ENCODE results near the gene OAS2.

OAS2 gene

GRCh38 chr12:113041560-113041959, 63.2 kb downstream of the OAS2 start:
- Histone ChIP-seq H4K20me1 (ENCODE audit: low read depth, low read length) (no peaks in the 10 kb centered on the region), H3K4me2 (ENCODE audit: low read depth, low read length, poor library complexity, severe bottlenecking) (no peak overlapping the region), H3K27me3 (ENCODE audit: low read length) (no peaks in the 10 kb centered on the region), H3K9me3 (ENCODE audit: insufficient read depth, low read length) (no peaks in the 10 kb centered on the region), H3F3A (ENCODE audit: insufficient read depth) (no peaks in the 10 kb centered on the region), H3K4me3 (ENCODE audit: insufficient read depth, low read length, poor library complexity, severe bottlenecking) (no peak overlapping the region), H3K9ac (ENCODE audit: low read length) (no peak overlapping the region), H3K79me2 (ENCODE audit: insufficient read depth, low read length) (no peaks in the 10 kb centered on the region), H3K27ac (ENCODE audit: low read depth, low read length) (no peak overlapping the region), H3K36me3 (ENCODE audit: low read length) (no peaks in the 10 kb centered on the region), H2AFZ (ENCODE audit: low read depth, low read length, severe bottlenecking) (no peak overlapping the region), H3K9me2 (replicated peaks; ENCODE audit: insufficient read depth, low read length) (no peaks in the 10 kb centered on the region)
- TF ChIP-seq EZH2phosphoT487 (conservative IDR thresholded peaks at IDR 0.05; ENCODE audit: low read length) (no peak), CTCF (IDR thresholded peaks at IDR 0.05; ENCODE audit: insufficient read depth, low read length, poor library complexity, severe bottlenecking) (no peak)

GRCh38 chr12:113043240-113043639, 64.9 kb downstream of the OAS2 start:
- Histone ChIP-seq H2AFZ (ENCODE audit: low read depth, low read length, severe bottlenecking) (no peak overlapping the region), H3K9me2 (replicated peaks; ENCODE audit: insufficient read depth, low read length) (no peaks in the 10 kb centered on the region), H3K4me3 (ENCODE audit: insufficient read depth, low read length, poor library complexity, severe bottlenecking) (no peak overlapping the region), H3K27ac (ENCODE audit: low read depth, low read length) (no peak overlapping the region), H3K9me3 (ENCODE audit: insufficient read depth, low read length) (no peaks in the 10 kb centered on the region), H3K4me2 (ENCODE audit: low read depth, low read length, poor library complexity, severe bottlenecking) (no peak overlapping the region), H3F3A (ENCODE audit: insufficient read depth) (no peaks in the 10 kb centered on the region), H3K9ac (ENCODE audit: low read length) (no peak overlapping the region), H3K36me3 (ENCODE audit: low read length) (no peaks in the 10 kb centered on the region), H3K79me2 (ENCODE audit: insufficient read depth, low read length) (no peaks in the 10 kb centered on the region), H3K27me3 (ENCODE audit: low read length) (no peaks in the 10 kb centered on the region), H4K20me1 (ENCODE audit: low read depth, low read length) (no peaks in the 10 kb centered on the region)
- TF ChIP-seq CTCF (IDR thresholded peaks at IDR 0.05; ENCODE audit: insufficient read depth, low read length, poor library complexity, severe bottlenecking) = no peak
- no peak for TF ChIP-seq EZH2phosphoT487 (conservative IDR thresholded peaks at IDR 0.05; ENCODE audit: low read length)

GRCh38 chr12:113044516-113044915, 66.2 kb downstream of the OAS2 start:
- Histone ChIP-seq H3K9me3 (ENCODE audit: insufficient read depth, low read length) (no peaks in the 10 kb centered on the region), H3K27ac (ENCODE audit: low read depth, low read length) (no peak overlapping the region), H3K79me2 (ENCODE audit: insufficient read depth, low read length) (no peaks in the 10 kb centered on the region), H3K9ac (ENCODE audit: low read length) (no peak overlapping the region), H3K36me3 (ENCODE audit: low read length) (no peaks in the 10 kb centered on the region), H3K4me2 (ENCODE audit: low read depth, low read length, poor library complexity, severe bottlenecking) (no peak overlapping the region), H3K4me3 (ENCODE audit: insufficient read depth, low read length, poor library complexity, severe bottlenecking) (no peak overlapping the region), H3K27me3 (ENCODE audit: low read length) (no peaks in the 10 kb centered on the region), H2AFZ (ENCODE audit: low read depth, low read length, severe bottlenecking) (no peak overlapping the region), H3K9me2 (replicated peaks; ENCODE audit: insufficient read depth, low read length) (no peaks in the 10 kb centered on the region), H3F3A (ENCODE audit: insufficient read depth) (peaks cover 6% of the 10 kb centered on the region), H4K20me1 (ENCODE audit: low read depth, low read length) (no peaks in the 10 kb centered on the region)
- TF ChIP-seq CTCF (IDR thresholded peaks at IDR 0.05; ENCODE audit: insufficient read depth, low read length, poor library complexity, severe bottlenecking) = no peak
- no peak for TF ChIP-seq EZH2phosphoT487 (conservative IDR thresholded peaks at IDR 0.05; ENCODE audit: low read length)

Measured in SU-DHL-6 (cell line).